Kidney (tissue), 14 donors: ENCODE measurements around the gene GTF2A2. TPM values are rescaled to one million over a fixed set of nuclear protein-coding genes. Genes with fewer than 3 reads are reported as not detected.

Source experiments
- DNase-seq, 5 donors: peaks; one replicate each; pipeline ENCODE4 v3.0.0-alpha.2; 2013 to 2020
- FAIRE-seq: peaks from 2 replicates; lab custom pipeline; 2012; peaks lifted over from hg19 to GRCh38; lab: Jason Lieb, UNC
- H3K27ac ChIP-seq, 2 donors: one replicate each; pipeline ENCODE4 v1.7.0; 2013; ENCODE audit warnings: low read depth in 2 of 2, low read length in 2 of 2, inconsistent platforms in 1 of 2
- H3K27me3 ChIP-seq: one replicate; pipeline ENCODE4 v1.7.1; 2013; ENCODE audit warnings: low read length, inconsistent platforms; ENCODE audit not compliant: control insufficient read depth, insufficient read depth
- H3K36me3 ChIP-seq, 3 donors: one replicate each; pipeline versions ENCODE4 v1.7.0 to v1.7.1; 2013; ENCODE audit warnings: low read length in 3 of 3, control low read depth in 1 of 3, inconsistent platforms in 1 of 3; ENCODE audit not compliant: insufficient read depth in 3 of 3, control insufficient read depth in 2 of 3
- H3K4me1 ChIP-seq, 3 donors: one replicate each; pipeline versions ENCODE4 v1.7.0 to v1.7.1; 2013; ENCODE audit warnings: low read length in 3 of 3, inconsistent platforms in 1 of 3, low read depth in 1 of 3; ENCODE audit not compliant: control insufficient read depth in 2 of 3, insufficient read depth in 2 of 3
- H3K4me3 ChIP-seq, 3 donors: one replicate each; pipeline versions ENCODE4 v1.7.0 to v1.8.1; 2013; ENCODE audit warnings: low read length in 3 of 3, control low read depth in 1 of 3, inconsistent platforms in 1 of 3
- H3K9ac ChIP-seq, 3 donors: one replicate each; pipeline versions ENCODE4 v1.7.0 to v1.7.1; 2013; ENCODE audit warnings: low read length in 3 of 3, control low read depth in 1 of 3, inconsistent platforms in 1 of 3
- H3K9me3 ChIP-seq, 3 donors: one replicate each; pipeline versions ENCODE4 v1.7.0 to v1.7.1; 2013; ENCODE audit warnings: low read length in 3 of 3, control low read depth in 1 of 3, inconsistent platforms in 1 of 3; ENCODE audit not compliant: control insufficient read depth in 2 of 3, insufficient read depth in 1 of 3
- intact Hi-C: fragments of 100-400 bp; cut with DNase I; formaldehyde crosslinking; loops from one replicate; pipeline ENCODE4 v1.11.1; 2022
- polyA plus RNA-seq: library from polyadenylated mRNA; stranded (reverse); fragments of 350-450 nt; fragmentation: Illumina TruSeq; extraction: RNeasy Lipid Tissue Mini Kit (QIAGEN cat#74804); gene quantifications from one replicate; pipeline ENCODE4 v1.2.3, GENCODE V29; 2014; ENCODE audit warnings: low read depth, low replicate concordance; ENCODE audit not compliant: insufficient read depth
- total RNA-seq: library from RNA; stranded (reverse); fragmentation: NEBNext Ultra II Directional; extraction: Animal tissue kit (Norgen Biotek cat#: 25700); gene quantifications from one replicate; pipeline ENCODE4 v1.2.1, GENCODE V29; 2021
- TF ChIP-seq, protein P1 (sequence below): IDR thresholded peaks from 3 replicates; pipeline ENCODE4 v1.5.1; 2012; ENCODE audit warnings: mild to moderate bottlenecking, moderate library complexity, borderline replicate concordance; ENCODE audit not compliant: insufficient read depth; ENCODE audit errors: extremely low read depth
- donor health status: control.
- donor health status: control.
- donor health status: control.
- donor health status: control.
- donor health status: control.
- donor health status: DM: yes; HTN: yes; CAD: no.
- donor health status: Normal renal cell carcinoma (clear cell type).

GTF2A2 gene
- total and polyA plus RNA-seq, 2 donors from 2014 or later: 90.9 to 139 TPM

DNA sequence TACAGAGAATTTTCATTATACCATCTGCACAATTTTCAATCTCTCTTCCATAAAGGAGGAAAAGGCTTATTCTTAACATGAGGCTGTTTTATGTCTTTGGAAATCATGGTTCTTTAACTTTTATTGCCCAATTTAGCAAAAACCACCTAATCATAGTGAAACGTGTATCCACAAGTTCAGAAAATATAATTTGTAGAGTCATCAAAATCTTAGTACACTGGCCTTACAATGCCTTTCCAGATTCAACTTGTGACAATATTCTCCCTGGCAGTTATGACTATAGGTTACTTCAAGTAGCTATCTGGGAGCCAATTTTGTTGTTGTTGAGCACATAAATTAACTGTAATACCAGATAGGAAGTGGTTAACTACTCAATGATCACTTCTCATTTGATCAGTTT is 20.9 kb upstream of the GTF2A2 start:
- Histone ChIP-seq H3K4me3 (no peak overlapping the region), H3K4me1 (no peaks in the 10 kb centered on the region), H3K36me3 (peaks cover 16 to 51% (median 21%) of the 10 kb centered on the region in 3 donors), H3K9me3 (no peaks in the 10 kb centered on the region), H3K9ac (no peak overlapping the region), H3K27ac (no peak overlapping the region), H3K27me3 (no peaks in the 10 kb centered on the region)
- intact Hi-C loops: no loop called here
- FAIRE-seq (no peak), DNase-seq (no peak)
- TF ChIP-seq, protein P1, sequence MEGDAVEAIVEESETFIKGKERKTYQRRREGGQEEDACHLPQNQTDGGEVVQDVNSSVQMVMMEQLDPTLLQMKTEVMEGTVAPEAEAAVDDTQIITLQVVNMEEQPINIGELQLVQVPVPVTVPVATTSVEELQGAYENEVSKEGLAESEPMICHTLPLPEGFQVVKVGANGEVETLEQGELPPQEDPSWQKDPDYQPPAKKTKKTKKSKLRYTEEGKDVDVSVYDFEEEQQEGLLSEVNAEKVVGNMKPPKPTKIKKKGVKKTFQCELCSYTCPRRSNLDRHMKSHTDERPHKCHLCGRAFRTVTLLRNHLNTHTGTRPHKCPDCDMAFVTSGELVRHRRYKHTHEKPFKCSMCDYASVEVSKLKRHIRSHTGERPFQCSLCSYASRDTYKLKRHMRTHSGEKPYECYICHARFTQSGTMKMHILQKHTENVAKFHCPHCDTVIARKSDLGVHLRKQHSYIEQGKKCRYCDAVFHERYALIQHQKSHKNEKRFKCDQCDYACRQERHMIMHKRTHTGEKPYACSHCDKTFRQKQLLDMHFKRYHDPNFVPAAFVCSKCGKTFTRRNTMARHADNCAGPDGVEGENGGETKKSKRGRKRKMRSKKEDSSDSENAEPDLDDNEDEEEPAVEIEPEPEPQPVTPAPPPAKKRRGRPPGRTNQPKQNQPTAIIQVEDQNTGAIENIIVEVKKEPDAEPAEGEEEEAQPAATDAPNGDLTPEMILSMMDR: no peak

DNA sequence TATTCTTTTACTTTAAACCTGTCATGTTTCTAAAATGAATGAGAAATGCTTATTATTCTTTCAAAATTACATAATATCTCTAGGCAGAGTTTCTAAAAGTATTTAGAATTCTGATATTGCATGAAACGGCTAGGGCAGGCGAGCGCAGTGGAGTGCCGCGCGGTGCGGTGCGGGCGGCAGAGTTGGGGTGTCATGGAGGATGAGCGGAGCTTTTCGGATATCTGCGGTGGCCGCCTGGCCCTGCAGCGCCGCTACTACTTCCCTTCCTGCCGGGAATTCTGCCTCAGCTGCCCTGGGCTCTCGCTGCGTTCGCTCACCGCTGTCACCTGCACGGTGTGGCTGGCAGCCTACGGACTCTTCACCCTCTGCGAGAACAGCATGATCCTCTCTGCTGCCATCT is 19.2 kb upstream of the GTF2A2 start:
- TF ChIP-seq, protein P1: no peak
- H3K4me3 ChIP-seq: no peak overlapping the region
- H3K9ac ChIP-seq: no peak overlapping the region
- peaks cover 21 to 55% (median 26%) of the 10 kb centered on the region in 3 donors for H3K36me3 ChIP-seq
- H3K4me1 ChIP-seq: no peaks in the 10 kb centered on the region
- no peaks in the 10 kb centered on the region for H3K9me3 ChIP-seq
- FAIRE-seq: no peak
- DNase-seq: peak in 1 of 5 donors; percentile 56
- no peak overlapping the region for H3K27ac ChIP-seq
- H3K27me3 ChIP-seq: no peaks in the 10 kb centered on the region
- intact Hi-C loops: no loop called here

DNA sequence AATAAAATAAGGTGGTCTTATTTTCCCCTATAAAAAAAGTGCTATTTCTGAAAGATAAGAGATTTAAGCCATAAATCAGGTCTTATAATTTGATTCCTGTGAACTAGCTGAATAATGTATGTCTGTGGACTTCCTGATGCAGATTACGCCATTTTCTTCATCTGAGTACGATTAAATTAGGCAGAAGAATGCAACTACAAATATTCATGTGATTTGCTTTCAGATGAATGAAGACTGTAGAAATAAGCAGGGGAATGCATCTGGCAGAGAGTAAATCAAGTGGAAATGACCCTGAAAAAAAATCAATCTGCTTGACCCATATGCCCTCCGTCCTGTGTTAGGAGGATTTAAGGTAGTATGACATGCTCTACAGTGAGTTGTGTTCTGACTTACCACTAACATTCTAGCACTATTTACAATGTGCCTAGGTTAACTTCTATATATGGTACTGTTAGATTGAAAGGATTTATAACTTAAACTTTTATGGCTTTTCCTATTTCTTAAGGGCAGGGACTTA is 17.1 kb upstream of the GTF2A2 start:
- no peak overlapping the region for H3K9ac ChIP-seq
- H3K9me3 ChIP-seq: no peaks in the 10 kb centered on the region
- TF ChIP-seq, protein P1: no peak
- intact Hi-C loops: no loop called here
- no peak overlapping the region for H3K27ac ChIP-seq
- peaks cover 17 to 53% (median 25%) of the 10 kb centered on the region in 3 donors for H3K36me3 ChIP-seq
- FAIRE-seq: no peak
- H3K27me3 ChIP-seq: no peaks in the 10 kb centered on the region
- no peaks in the 10 kb centered on the region for H3K4me1 ChIP-seq
- no peak for DNase-seq
- no peak overlapping the region for H3K4me3 ChIP-seq

DNA sequence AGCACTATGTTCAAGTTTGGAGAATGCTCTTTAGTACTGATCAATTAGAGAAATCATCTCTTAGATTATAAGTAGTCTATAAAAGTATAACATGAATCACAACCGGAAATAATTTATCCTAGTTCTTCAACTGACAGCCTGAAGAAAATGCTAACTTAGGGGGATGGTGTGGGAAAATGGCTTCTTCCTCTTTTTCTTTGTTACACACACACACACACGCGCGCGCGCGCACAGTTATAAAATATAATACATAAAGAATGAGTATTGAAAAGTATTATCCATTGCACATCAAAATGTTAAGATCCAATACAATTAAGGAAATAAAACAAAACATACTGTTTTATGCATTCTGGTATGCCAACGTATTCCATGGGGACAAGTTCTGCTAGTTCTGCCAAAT is 11.2 kb upstream of the GTF2A2 start:
- peaks cover 7 to 17% (median 14%) of the 10 kb centered on the region in 3 donors for H3K36me3 ChIP-seq
- H3K9ac ChIP-seq: no peak overlapping the region
- no peak for FAIRE-seq
- H3K4me3 ChIP-seq: no peak overlapping the region
- H3K4me1 ChIP-seq: no peaks in the 10 kb centered on the region
- no peak overlapping the region for H3K27ac ChIP-seq
- TF ChIP-seq, protein P1: no peak
- no peak for DNase-seq
- intact Hi-C loops: no loop called here
- H3K27me3 ChIP-seq: no peaks in the 10 kb centered on the region
- no peaks in the 10 kb centered on the region for H3K9me3 ChIP-seq
